ENCODE results near the gene SETD1A.

SETD1A gene

GRCh38 chr16:30980434-30980833 lies 22.9 kb downstream of the SETD1A start:
- Mint-ChIP-seq H3K4me1 (peaks cover 23% of the 10 kb centered on the region), H3K27ac (no peak overlapping the region), H3K4me3 (no peak overlapping the region), H3K27me3 (no peaks in the 10 kb centered on the region), H3K9me3 (no peaks in the 10 kb centered on the region)
- DNase-seq (no peak), ATAC-seq (no peak)

DNA sequence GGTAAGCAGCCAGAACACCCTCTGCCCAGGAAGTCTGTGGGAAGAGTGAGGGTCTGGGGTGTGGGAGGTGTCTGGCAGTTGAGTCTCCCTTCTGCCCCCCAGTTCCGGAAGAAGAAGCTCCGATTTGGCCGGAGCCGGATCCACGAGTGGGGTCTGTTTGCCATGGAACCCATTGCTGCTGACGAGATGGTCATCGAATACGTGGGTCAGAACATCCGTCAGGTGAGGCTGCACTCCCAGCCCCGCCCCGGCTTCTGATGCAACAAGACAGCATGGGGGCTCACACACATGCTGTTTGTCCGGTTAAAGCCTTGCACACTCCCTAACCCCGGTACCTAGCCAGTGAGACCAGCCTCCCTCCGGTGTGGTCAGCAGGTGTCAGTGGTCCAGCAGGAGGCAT lies 23.4 kb downstream of the SETD1A start:
- H3K4me3 Mint-ChIP-seq = no peak overlapping the region
- peak overlapping the region in 1 of 2 donors; percentile 85 for H3K27ac Mint-ChIP-seq
- peaks cover 24% of the 10 kb centered on the region for H3K4me1 Mint-ChIP-seq
- DNase-seq (no peak), ATAC-seq (no peak)
- no peaks in the 10 kb centered on the region for H3K9me3 Mint-ChIP-seq
- H3K27me3 Mint-ChIP-seq = no peaks in the 10 kb centered on the region

DNA sequence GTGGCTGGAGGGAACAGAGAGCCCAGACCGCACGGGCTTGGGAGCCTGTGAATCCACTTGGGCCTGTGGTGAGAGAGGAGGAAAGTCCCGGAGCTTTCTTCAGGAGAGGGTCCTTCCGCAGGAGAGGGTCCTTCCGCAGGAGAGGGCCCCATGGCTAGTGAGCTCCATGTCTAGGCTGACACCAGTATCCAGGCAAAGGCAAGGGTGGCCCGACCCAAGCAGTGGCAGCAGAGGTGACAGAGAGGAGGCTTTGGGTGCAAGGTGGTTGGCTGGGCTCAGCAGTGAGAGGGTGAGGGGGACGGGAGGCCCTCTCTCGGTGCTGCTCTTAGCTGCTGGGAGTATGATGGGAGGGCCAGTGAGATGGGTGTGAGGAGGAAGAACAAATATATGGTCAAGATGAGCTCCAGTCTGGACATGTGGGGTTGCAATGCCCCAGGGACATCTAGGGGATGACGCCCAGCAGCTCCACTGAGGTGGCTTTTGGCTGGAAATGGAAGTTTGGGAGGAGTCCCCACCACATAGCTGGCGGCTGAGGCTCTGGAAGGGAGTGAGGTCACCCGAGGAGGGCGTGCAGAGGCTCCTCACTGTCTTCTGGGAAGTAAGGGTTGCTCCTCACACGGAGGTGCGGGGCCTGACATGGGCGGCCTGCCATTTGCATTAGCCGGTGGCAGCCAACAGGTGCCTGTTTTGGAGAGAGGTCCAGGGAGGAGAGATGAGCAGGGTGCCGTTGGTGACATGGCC lies 25.2 kb downstream of the SETD1A start:
- DNase-seq (no peak), ATAC-seq (no peak)
- H3K27ac Mint-ChIP-seq = peak overlapping the region in 1 of 2 donors; percentile 95
- H3K27me3 Mint-ChIP-seq = no peaks in the 10 kb centered on the region
- H3K4me3 Mint-ChIP-seq = no peak overlapping the region
- peaks cover 24% of the 10 kb centered on the region for H3K4me1 Mint-ChIP-seq
- H3K9me3 Mint-ChIP-seq = no peaks in the 10 kb centered on the region

DNA sequence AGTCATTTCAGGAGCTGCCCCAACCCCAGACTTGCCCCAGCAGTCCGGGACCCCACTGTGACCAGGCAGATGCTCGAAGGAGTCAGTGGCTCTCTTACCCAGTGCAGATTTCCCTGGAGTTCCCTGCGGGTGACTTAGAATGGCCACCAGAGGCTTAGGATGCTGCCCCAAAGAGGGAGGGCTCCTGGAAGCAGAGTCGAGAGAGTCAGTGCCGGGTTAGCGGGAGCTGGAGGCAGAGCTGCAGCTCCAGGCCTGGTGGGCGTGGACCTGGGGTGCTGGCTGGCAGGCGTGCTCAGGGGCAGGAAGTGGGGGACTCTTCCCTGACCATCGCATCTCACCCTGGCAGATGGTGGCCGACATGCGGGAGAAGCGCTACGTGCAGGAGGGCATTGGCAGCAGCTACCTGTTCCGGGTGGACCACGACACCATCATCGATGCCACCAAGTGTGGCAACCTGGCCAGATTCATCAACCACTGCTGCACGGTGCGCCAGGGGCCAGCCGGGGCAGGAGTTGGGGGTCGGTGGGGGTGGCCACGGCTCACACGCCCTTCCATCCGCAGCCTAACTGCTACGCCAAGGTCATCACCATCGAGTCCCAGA lies 25.8 kb downstream of the SETD1A start:
- H3K4me3 Mint-ChIP-seq = no peak overlapping the region
- DNase-seq (no peak), ATAC-seq (no peak)
- H3K27me3 Mint-ChIP-seq = no peaks in the 10 kb centered on the region
- no peaks in the 10 kb centered on the region for H3K9me3 Mint-ChIP-seq
- H3K4me1 Mint-ChIP-seq = peaks cover 24% of the 10 kb centered on the region
- H3K27ac Mint-ChIP-seq = no peak overlapping the region

- Mint-ChIP-seq H3K27ac (no peak overlapping the region), H3K4me1 (peaks cover 24% of the 10 kb centered on the region), H3K9me3 (no peaks in the 10 kb centered on the region)
Observed at GRCh38 chr16:30983898-30984610, 26.5 kb downstream of the SETD1A start.

GRCh38 chr16:30984669-30985400 lies 27.3 kb downstream of the SETD1A start, which contains the start of gene HSD3B7:
HSD3B7 (plus strand) TSS chr16:30985207; CDS start chr16:30985659, 452 bp downstream.
- Mint-ChIP-seq H3K4me3 (peak within 1 kb of the TSS in 1 of 2 donors; percentile 48), H3K27ac (no peak within 1 kb of the TSS), H3K9me3 (no peaks in the 10 kb centered on the region), H3K4me1 (peaks cover 24% of the 10 kb centered on the region), H3K27me3 (no peaks in the 10 kb centered on the region)
- ATAC-seq = peak; percentile 76
- peak; percentile 78 for DNase-seq

More at GRCh38 chr16:30983898-30984610, 26.5 kb downstream of the SETD1A start:
- Mint-ChIP-seq H3K4me3 (no peak overlapping the region), H3K27me3 (no peaks in the 10 kb centered on the region)
- ATAC-seq = no peak
- DNase-seq = no peak

DNA sequence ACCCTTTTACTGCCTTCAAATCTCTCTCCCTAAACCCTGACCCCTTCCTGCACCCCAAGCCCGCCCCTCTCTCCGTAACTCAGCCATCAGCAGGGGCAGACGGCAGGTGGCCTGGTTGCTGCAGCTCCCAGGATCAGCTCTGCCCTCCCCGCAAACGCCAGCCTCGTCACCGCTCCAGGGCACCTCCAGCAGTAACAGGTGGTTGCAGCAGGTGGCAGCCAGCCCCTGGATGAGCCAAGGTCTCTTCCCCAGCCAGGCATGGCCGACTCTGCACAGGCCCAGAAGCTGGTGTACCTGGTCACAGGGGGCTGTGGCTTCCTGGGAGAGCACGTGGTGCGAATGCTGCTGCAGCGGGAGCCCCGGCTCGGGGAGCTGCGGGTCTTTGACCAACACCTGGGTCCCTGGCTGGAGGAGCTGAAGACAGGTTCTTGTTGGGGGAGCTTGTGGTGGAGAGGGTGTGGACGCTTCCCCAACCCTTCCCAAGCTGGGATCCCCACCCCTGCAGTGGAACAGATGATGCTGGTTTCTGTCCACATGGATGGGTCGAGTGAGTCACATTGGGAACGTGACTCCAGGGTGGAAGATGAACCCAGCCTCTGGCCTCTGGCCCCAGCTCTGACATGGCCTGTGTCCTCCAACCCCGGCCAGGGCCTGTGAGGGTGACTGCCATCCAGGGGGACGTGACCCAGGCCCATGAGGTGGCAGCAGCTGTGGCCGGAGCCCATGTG lies 28.0 kb downstream of the SETD1A start:
- DNase-seq = no peak
- Mint-ChIP-seq H3K9me3 (no peaks in the 10 kb centered on the region), H3K4me3 (peak overlapping the region in 1 of 2 donors; percentile 48), H3K27ac (no peak overlapping the region), H3K27me3 (no peaks in the 10 kb centered on the region), H3K4me1 (peaks cover 24% of the 10 kb centered on the region)
- ATAC-seq = peak; percentile 29

DNA sequence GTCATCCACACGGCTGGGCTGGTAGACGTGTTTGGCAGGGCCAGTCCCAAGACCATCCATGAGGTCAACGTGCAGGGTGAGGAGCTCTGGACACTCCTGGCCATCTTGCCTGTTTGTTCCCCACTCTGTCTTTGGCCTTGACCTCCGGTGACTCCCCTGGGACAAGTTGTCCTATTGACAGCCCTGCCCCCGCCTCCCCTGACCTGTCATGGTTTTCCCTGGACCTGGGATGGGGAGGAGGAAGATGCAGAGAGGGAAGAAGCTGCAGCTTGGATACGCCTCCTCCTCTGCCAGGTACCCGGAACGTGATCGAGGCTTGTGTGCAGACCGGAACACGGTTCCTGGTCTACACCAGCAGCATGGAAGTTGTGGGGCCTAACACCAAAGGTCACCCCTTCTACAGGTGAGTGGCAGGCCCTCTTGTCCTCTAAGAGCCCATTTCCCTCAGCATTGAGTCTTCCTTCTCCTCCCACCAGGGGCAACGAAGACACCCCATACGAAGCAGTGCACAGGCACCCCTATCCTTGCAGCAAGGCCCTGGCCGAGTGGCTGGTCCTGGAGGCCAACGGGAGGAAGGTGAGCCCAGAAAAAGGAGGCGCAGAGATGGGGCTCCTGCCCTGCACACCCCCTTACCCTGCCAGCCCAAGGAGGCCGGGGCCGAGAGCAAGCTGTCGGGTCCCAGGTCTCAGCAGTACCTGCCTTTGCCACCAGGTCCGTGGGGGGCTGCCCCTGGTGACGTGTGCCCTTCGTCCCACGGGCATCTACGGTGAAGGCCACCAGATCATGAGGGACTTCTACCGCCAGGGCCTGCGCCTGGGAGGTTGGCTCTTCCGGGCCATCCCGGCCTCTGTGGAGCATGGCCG lies 28.8 kb downstream of the SETD1A start:
- peaks cover 24% of the 10 kb centered on the region for H3K4me1 Mint-ChIP-seq
- no peak for DNase-seq
- no peaks in the 10 kb centered on the region for H3K27me3 Mint-ChIP-seq
- no peak overlapping the region for H3K4me3 Mint-ChIP-seq
- ATAC-seq = no peak
- no peak overlapping the region for H3K27ac Mint-ChIP-seq
- H3K9me3 Mint-ChIP-seq = no peaks in the 10 kb centered on the region

- no peaks in the 10 kb centered on the region for H3K27me3 Mint-ChIP-seq
- H3K9me3 Mint-ChIP-seq = no peaks in the 10 kb centered on the region
- no peak overlapping the region for H3K27ac Mint-ChIP-seq
- ATAC-seq (no peak), DNase-seq (no peak)
- peaks cover 26% of the 10 kb centered on the region for H3K4me1 Mint-ChIP-seq
- H3K4me3 Mint-ChIP-seq = no peak overlapping the region
Observed at GRCh38 chr16:30987581-30988190, 30.1 kb downstream of the SETD1A start.

DNA sequence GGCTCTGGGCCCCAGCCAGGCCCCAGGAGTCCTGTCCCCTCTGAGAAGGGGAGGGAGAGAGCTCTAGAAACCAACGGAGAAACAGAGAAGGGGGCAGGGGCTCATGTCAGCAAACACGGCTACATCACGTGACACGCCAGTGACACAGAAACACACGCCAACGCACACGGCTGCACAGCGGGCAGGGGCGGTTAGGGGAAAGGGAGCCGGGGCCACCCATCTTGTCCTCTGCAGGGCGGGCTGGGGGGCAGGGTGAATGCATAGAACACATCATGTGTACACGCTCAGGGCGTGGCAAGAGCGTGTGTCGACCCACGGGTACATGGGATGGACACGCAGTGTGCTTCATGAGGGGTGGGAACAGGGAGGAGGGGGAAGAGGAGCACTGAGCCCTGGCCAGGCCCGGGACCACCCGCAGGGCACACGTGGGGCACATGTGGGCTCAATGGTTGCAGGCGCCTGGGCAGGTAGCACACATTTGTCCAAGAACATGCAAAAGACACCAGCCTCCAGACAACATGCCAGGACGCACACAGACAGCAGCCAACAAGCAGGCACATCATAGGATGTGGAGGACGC lies 32.0 kb downstream of the SETD1A start:
- no peak for ATAC-seq
- DNase-seq = no peak
- peaks cover 26% of the 10 kb centered on the region for H3K4me1 Mint-ChIP-seq
- no peaks in the 10 kb centered on the region for H3K9me3 Mint-ChIP-seq
- no peak overlapping the region for H3K4me3 Mint-ChIP-seq
- no peak overlapping the region for H3K27ac Mint-ChIP-seq
- no peaks in the 10 kb centered on the region for H3K27me3 Mint-ChIP-seq

GRCh38 chr16:30990105-30990504 lies 32.6 kb downstream of the SETD1A start:
- H3K4me1 Mint-ChIP-seq = peaks cover 26% of the 10 kb centered on the region
- no peak overlapping the region for H3K27ac Mint-ChIP-seq
- ATAC-seq (no peak), DNase-seq (no peak)
- H3K27me3 Mint-ChIP-seq = no peaks in the 10 kb centered on the region
- no peak overlapping the region for H3K4me3 Mint-ChIP-seq
- H3K9me3 Mint-ChIP-seq = no peaks in the 10 kb centered on the region

GRCh38 chr16:30991052-30991451 lies 33.5 kb downstream of the SETD1A start:
- Mint-ChIP-seq H3K4me1 (peaks cover 26% of the 10 kb centered on the region), H3K9me3 (no peaks in the 10 kb centered on the region), H3K4me3 (no peak overlapping the region), H3K27me3 (no peaks in the 10 kb centered on the region), H3K27ac (peak overlapping the region; percentile 33 to 80)
- ATAC-seq (no peak), DNase-seq (no peak)

DNA sequence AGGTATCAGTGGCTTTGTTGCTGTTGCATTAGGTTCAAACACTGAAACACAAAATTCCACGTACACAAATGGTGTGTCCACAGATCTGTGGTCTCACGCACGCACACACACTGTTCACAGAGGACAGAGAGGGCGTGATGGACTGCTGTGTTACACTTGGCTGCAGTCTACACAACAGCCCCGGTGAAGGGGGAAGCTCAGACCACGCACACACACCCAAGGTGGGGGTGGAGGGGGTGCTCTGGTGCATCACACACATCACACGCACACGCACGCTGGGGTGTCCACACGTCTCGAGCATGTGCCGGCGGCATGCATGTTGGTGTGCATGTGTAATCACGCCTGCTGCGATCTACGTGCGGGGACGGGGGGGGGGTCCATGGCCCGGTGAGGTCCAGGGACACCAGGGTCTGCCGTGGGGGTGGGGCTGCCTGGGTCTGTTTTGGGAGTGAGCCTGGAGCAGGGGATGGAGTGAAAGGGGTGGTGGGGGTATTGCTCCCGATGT lies 34.8 kb downstream of the SETD1A start:
- ATAC-seq (no peak), DNase-seq (no peak)
- H3K27me3 Mint-ChIP-seq = no peaks in the 10 kb centered on the region
- peaks cover 33% of the 10 kb centered on the region for H3K4me1 Mint-ChIP-seq
- no peak overlapping the region for H3K27ac Mint-ChIP-seq
- no peak overlapping the region for H3K4me3 Mint-ChIP-seq
- H3K9me3 Mint-ChIP-seq = no peaks in the 10 kb centered on the region

Data from stimulated activated naive CD8-positive, alpha-beta T cell treated with anti-CD3 and anti-CD28 coated beads, Interleukin-15, amount 100 ng/mL, for 72 hours (primary cell).